ENCODE data around the gene NFAT5. TPM values are rescaled to one million over a fixed set of nuclear protein-coding genes. Genes with fewer than 3 reads are reported as not detected.
"Not testable (repeated sequence)": the region's sequence is repeated elsewhere in the genome, so short reads cannot be mapped to it uniquely, and the experiment has no call there.

Gene NFAT5
- total RNA-seq, 4 donors from 2014 or later, result 37.4 to 109 (median 61.7) TPM

- Histone ChIP-seq H3K36me3 (no peaks in the 10 kb centered on the region), H3K9me3 (no peaks in the 10 kb centered on the region), H3K27me3 (no peaks in the 10 kb centered on the region), H3K27ac (peak overlapping the region in 1 of 2 donors; percentile 97), H3K4me1 (peaks cover 5 to 15% of the 10 kb centered on the region in 2 donors), H3K4me3 (no peak overlapping the region)
- DNase-seq, result no peak
- TF ChIP-seq, protein P1, sequence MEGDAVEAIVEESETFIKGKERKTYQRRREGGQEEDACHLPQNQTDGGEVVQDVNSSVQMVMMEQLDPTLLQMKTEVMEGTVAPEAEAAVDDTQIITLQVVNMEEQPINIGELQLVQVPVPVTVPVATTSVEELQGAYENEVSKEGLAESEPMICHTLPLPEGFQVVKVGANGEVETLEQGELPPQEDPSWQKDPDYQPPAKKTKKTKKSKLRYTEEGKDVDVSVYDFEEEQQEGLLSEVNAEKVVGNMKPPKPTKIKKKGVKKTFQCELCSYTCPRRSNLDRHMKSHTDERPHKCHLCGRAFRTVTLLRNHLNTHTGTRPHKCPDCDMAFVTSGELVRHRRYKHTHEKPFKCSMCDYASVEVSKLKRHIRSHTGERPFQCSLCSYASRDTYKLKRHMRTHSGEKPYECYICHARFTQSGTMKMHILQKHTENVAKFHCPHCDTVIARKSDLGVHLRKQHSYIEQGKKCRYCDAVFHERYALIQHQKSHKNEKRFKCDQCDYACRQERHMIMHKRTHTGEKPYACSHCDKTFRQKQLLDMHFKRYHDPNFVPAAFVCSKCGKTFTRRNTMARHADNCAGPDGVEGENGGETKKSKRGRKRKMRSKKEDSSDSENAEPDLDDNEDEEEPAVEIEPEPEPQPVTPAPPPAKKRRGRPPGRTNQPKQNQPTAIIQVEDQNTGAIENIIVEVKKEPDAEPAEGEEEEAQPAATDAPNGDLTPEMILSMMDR (IDR thresholded peaks at IDR 0.05), result no peak
- no peak for TF ChIP-seq POLR2A (IDR thresholded peaks at IDR 0.05)
- intact Hi-C loops (cut with DNase I; ENCODE audit: low total_unique reads), result no loop called here
Measured at GRCh38 chr16:69568676-69569075, 2.9 kb downstream of the NFAT5 start.

GRCh38 chr16:69578771-69579170 lies 13.0 kb downstream of the NFAT5 start:
- H3K4me1 ChIP-seq; H3K36me3 ChIP-seq; DNase-seq; H3K4me3 ChIP-seq; H3K27me3 ChIP-seq; intact Hi-C loops (cut with DNase I; ENCODE audit: low total_unique reads); H3K27ac ChIP-seq; H3K9me3 ChIP-seq: not testable (repeated sequence)

- no peaks in the 10 kb centered on the region for H3K27me3 ChIP-seq
- no peaks in the 10 kb centered on the region for H3K9me3 ChIP-seq
- no peak for DNase-seq
- TF ChIP-seq, protein P1 (IDR thresholded peaks at IDR 0.05), result no peak
- TF ChIP-seq POLR2A (IDR thresholded peaks at IDR 0.05), result no peak
- intact Hi-C loops (cut with DNase I; ENCODE audit: low total_unique reads), result no loop called here
- H3K4me1 ChIP-seq, result no peaks in the 10 kb centered on the region
- H3K27ac ChIP-seq, result no peak overlapping the region
- no peak overlapping the region for H3K4me3 ChIP-seq
- no peaks in the 10 kb centered on the region for H3K36me3 ChIP-seq
Measured at GRCh38 chr16:69579783-69580481, 14.2 kb downstream of the NFAT5 start.

- intact Hi-C loops (cut with DNase I; ENCODE audit: low total_unique reads), result no loop called here
- no peaks in the 10 kb centered on the region for H3K36me3 ChIP-seq
- DNase-seq, result no peak
- H3K27me3 ChIP-seq, result no peaks in the 10 kb centered on the region
- H3K27ac ChIP-seq, result no peak overlapping the region
- H3K9me3 ChIP-seq, result no peaks in the 10 kb centered on the region
- no peaks in the 10 kb centered on the region for H3K4me1 ChIP-seq
- no peak overlapping the region for H3K4me3 ChIP-seq
- no peak for TF ChIP-seq POLR2A (IDR thresholded peaks at IDR 0.05)
- TF ChIP-seq, protein P1 (IDR thresholded peaks at IDR 0.05), result no peak
Measured at GRCh38 chr16:69581297-69581696, 15.5 kb downstream of the NFAT5 start.

GRCh38 chr16:69584493-69584892 lies 18.7 kb downstream of the NFAT5 start:
- not testable (repeated sequence) for H3K36me3 ChIP-seq

DNA sequence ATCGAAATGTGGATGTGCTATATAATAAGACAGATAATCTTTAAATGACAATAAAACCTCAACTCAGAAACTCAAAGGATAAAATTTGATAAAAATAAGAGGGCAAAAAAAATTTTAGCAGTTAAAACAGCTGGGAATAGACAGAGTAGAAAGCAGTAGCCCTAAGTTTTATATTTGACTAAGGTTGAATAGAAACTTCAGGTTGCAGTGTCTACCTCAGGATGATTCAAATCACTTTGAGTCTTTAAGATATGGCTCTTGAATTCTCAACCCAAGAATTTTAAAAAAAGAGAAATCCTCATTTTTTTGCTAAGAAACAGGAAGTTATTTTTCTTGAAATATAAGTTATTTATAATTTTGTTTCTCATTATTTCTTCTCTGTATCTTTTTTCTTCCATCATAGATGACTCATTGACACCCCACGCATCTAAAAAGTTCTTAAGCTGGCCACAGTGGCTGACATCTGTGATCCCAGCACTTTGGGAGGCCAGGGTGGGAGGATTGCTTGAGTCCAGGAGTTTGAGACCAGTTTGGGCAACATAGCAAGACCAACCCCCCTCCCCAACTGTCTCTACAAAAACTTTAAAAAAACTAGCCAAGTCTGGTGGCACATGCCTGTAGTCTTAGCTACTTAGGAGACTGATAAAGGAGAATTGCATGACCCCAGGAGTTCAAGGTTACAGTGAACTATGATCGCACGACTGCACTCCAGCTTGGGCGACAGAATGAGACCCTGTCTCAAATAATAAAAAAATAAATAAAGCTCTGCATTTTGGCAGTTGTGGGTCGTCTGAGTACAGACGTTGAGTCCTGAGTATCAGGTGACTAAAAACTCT lies 23.9 kb downstream of the NFAT5 start:
- no peak for TF ChIP-seq POLR2A (IDR thresholded peaks at IDR 0.05)
- TF ChIP-seq, protein P1 (IDR thresholded peaks at IDR 0.05), result no peak
- Histone ChIP-seq H3K27ac (no peak overlapping the region), H3K4me1 (no peaks in the 10 kb centered on the region)

More at GRCh38 chr16:69584493-69584892, 18.7 kb downstream of the NFAT5 start:
- H3K27me3 ChIP-seq; H3K9me3 ChIP-seq; DNase-seq; H3K4me3 ChIP-seq; intact Hi-C loops (cut with DNase I; ENCODE audit: low total_unique reads); H3K4me1 ChIP-seq; H3K27ac ChIP-seq: not testable (repeated sequence)

More for the DNA sequence above, 23.9 kb downstream of the NFAT5 start:
- intact Hi-C loops (cut with DNase I; ENCODE audit: low total_unique reads), result no loop called here
- Histone ChIP-seq H3K4me3 (no peak overlapping the region), H3K27me3 (no peaks in the 10 kb centered on the region), H3K9me3 (no peaks in the 10 kb centered on the region), H3K36me3 (no peaks in the 10 kb centered on the region)
- DNase-seq, result no peak
